ENCODE data around the gene SLC34A2.

- TF ChIP-seq CTCF (IDR thresholded peaks at IDR 0.05) = no peak
- no peak for TF ChIP-seq ZFX (IDR thresholded peaks at IDR 0.05; ENCODE audit: borderline replicate concordance)
These were observed 31.0 kb upstream of the SLC34A2 start for GRCh38 chr4:25624616-25625015.
